A673 (cell line): Measurements from ENCODE around the gene NUDT3.

Source experiments
- CTCF ChIP-seq: fragments of 300-800, 200-600 bp; sonication (generic); conservative IDR thresholded peaks from 2 replicates; pipeline ENCODE4 v1.5.1; 2017; ENCODE audit warnings: low read depth, mild to moderate bottlenecking, antibody characterized with exemption, low read length, moderate library complexity, mixed read lengths
- EZH2 ChIP-seq: fragments of 200-600 bp; sonication (generic); IDR thresholded peaks from 2 replicates; pipeline ENCODE4 v1.6.1; 2017; ENCODE audit warnings: borderline replicate concordance, low read depth, mild to moderate bottlenecking, mixed read lengths, antibody characterized with exemption, low read length; ENCODE audit not compliant: poor library complexity, severe bottlenecking

- TF ChIP-seq CTCF (no peak), EZH2 (no peak)
Observed at GRCh38 chr6:34388421-34388820, 4.0 kb downstream of the NUDT3 start.
